SH-SY5Y (cell line): ENCODE data around the gene SDSL.

Source experiments
- GATA2 ChIP-seq: IDR thresholded peaks from 2 replicates; pipeline ENCODE4 v1.6.1; 2011; ENCODE audit warnings: mild to moderate bottlenecking, low read depth, low read length
- GATA3 ChIP-seq: IDR thresholded peaks from 2 replicates; pipeline ENCODE4 v1.6.1; 2011; ENCODE audit warnings: low read depth, mild to moderate bottlenecking, low read length, moderate library complexity

Gene SDSL

DNA sequence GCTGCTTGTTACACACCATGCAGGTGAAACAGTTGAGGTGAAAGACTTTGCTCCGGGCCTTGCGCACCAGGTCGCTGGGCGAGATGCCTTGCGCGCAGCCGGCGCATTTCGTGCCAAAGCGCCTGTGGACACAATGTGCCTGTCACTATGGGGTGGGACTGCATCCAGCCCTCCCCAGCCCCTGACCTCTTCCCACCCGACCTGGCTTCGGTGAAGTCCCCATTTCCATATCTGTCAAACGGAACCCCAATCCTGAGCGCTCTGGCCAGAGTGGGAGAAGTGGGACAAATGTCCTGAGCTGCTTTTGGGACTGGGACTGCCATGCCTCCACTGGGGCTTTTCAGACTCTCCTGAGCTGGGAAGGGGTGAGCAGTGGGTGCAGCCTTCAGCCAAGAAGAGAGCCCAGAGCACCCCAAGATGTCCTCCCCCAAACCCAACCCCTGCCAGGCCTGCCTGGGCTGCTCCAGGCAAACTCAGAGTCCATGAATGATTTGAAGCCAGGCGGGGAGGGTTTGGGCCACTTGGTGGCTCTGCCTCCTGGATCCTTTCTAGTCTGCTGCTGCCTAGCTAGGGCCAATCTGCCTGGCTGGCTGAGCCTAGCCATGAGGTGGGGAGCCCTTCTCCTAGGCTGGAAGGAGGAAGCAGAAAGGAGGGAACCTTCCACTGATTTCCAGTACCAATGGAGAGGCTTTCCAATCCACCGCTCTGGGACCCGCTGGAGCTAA is 47.2 kb downstream of the SDSL start:
- TF ChIP-seq GATA2, result no peak

- TF ChIP-seq GATA3 (no peak), GATA2 (no peak)
Measured at GRCh38 chr12:113469949-113470743, 48.0 kb downstream of the SDSL start.

DNA sequence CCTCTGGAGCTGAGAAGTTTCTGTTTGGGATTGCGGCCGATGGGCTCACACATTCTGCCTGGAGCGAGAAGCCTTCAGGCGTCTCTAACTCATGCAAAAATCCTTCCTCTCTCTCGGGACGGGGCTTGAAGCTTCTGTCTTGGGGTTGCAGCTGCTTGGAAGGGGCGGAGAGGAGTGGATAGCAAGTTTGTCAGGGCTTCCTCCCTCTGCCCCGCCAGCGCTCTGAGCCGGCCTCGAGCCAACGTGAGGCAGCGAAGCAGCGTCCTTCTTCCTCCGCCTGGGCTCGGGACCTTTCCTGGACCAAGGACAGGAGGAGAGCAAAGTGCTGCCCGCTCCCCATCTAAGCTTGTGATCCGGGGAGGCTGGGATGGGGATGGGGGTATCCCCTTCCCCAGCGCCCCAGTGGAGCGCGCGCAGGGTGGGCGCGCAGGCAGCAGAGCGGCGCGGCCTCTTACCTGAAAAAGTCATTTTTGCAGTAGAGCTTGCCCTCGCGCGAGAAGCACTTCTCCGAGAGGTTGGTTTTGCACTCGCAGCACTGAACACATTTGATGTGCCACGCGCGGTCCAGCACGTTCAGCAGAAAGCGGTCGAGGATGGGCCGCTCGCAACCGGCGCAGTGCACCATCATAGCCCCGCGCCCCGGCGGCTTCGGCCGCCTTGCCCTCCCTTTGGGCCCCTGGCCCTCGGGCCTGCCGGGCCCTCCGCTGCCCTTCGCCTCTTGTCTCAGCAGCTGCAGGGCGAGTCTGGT is 48.9 kb downstream of the SDSL start:
- TF ChIP-seq GATA2 (no peak), GATA3 (no peak)

GRCh38 chr12:113471619-113472171 is 49.5 kb downstream of the SDSL start, which contains the start of gene LHX5:
LHX5 (minus strand) TSS chr12:113471871; CDS start chr12:113471498, 373 bp downstream.
- TF ChIP-seq GATA3, result no peak
- no peak for TF ChIP-seq GATA2

- TF ChIP-seq GATA3 (no peak), GATA2 (no peak)
Measured at GRCh38 chr12:113472191-113473121, 50.3 kb downstream of the SDSL start.

DNA sequence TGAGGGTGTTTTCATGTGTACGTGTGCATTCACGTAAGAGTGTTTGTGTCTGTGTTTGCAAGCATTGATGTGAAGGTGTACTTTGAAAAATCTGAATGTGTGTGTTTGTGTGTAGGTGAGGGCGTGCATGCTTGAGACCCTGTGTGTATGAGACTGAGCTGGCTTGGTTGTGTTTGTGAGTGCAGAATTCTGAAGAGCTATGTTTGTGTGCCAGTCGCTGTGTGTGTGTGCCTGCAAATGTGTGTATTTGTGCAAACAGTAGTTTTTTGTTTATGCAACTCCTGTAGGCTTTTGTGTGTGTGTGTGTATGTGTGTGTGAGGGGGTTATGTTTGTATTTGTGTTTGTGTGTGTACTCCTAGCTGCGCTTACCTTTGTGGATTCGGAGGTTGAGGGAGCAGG is 51.2 kb downstream of the SDSL start:
- TF ChIP-seq GATA3 (no peak), GATA2 (no peak)

- TF ChIP-seq GATA3 (no peak), GATA2 (no peak)
Measured at GRCh38 chr12:113473942-113474341, 51.8 kb downstream of the SDSL start.

GRCh38 chr12:113474635-113475436 is 52.7 kb downstream of the SDSL start:
- no peak for TF ChIP-seq GATA3
- TF ChIP-seq GATA2, result no peak

- TF ChIP-seq GATA2, result no peak
Measured at GRCh38 chr12:113475451-113476175, 53.4 kb downstream of the SDSL start.

DNA sequence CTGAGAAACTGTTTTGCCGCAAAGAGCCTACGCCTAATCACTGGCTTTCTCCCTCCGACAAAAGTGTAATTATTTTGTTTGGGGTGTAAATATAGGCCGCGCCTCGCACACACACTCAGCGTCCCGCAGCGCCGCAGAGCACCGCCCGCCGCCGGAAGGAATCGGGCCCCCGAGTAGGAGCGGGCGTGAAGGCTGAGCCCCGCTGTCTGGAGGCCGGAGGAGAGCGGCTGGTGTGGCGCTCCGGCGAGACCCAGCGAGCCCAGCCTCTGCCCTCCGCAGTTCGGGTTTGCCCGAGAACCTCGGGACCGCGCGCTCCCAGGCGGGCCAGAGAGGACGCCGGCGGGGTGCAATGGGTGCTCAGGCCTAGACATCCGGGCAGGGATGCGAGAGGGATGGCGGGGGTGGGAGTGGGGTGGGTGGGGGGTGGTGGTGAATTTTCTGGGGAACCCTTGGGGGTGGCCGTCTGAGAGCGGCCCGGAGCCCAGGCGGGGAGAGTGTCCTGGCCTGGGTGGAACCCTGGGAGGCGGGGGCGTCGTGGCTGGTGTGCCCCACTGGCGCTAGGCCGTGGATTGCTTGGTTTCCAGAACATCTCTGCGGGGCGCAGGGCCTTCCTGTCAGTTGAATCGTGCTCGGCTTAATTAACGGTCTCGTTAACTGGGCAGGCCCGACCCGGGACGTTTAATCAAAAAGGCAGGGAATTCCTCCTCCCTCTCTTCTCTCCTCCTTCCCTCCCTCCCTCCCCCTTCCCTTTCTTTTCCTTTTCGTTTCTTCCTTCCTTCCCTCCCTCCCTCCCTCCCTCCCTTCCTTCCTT is 54.2 kb downstream of the SDSL start:
- no peak for TF ChIP-seq GATA3
- no peak for TF ChIP-seq GATA2

DNA sequence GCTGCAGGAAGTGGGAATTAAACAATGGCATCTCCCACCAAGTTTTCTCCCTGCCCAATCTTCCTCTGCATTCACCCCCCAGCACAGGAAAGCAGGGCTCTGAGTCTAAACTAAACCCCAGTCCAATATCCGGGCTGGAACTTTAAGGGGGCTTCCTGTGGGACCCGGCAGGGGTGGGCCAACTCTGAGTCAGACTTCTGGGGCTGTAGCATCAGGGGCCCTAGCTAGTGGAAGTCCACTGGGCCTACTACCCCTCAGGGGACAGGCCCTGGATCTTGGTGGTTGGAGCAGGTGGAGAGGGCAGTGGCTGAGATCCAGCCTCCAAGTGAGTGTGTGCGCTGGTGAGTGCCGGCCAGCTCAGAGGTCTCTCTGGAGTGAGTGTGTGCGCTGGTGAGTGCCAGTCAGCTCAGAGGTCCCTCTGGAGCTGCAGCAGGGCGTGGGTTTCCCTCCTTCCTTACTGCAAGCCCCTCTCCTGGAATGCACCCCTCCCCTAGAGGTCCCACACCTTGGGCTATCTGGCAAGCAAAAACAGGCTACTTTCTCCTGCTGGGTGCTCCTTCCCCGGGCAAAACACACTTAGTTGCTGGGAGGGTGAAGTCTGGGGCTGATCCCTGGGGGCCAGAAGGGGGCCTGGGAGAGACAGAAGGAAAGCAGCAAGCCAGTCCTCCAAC is 55.1 kb downstream of the SDSL start:
- no peak for TF ChIP-seq GATA2
- TF ChIP-seq GATA3, result no peak
